ENCODE results near the gene LCTL.

The LCTL gene

DNA sequence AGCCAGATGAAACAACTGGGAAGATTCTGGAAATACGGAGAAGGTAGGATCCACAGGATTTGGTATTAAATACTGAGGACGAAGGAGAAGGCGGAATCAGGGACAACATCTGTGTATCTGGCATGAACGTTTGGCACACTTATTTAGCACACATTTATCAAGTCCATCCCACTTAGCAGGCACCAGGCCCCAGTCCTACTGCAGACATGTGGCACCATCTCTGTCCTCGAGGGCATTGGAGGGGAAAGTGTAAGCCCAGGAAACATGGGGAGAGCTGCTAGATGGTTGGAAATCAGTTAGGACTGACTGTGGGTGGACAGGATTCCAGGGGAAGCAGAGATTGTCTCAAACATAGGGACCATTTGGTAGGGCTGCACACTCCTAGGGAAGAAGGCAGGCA, 29.0 kb upstream of the LCTL start:
- TF ChIP-seq SIN3A (IDR thresholded peaks at IDR 0.05; ENCODE audit: borderline replicate concordance, insufficient read depth, low read length) (no peak), FOXP2 (optimal IDR thresholded peaks at IDR 0.05; ENCODE audit: borderline replicate concordance, extremely low read depth, extremely low read length, insufficient read depth) (no peak), TAF1 (IDR thresholded peaks at IDR 0.05; ENCODE audit: borderline replicate concordance, insufficient read depth, low read length) (no peak), POLR2AphosphoS5 (IDR thresholded peaks at IDR 0.05; ENCODE audit: low read depth, low read length) (no peak)
- TF ChIP-seq, protein P1, sequence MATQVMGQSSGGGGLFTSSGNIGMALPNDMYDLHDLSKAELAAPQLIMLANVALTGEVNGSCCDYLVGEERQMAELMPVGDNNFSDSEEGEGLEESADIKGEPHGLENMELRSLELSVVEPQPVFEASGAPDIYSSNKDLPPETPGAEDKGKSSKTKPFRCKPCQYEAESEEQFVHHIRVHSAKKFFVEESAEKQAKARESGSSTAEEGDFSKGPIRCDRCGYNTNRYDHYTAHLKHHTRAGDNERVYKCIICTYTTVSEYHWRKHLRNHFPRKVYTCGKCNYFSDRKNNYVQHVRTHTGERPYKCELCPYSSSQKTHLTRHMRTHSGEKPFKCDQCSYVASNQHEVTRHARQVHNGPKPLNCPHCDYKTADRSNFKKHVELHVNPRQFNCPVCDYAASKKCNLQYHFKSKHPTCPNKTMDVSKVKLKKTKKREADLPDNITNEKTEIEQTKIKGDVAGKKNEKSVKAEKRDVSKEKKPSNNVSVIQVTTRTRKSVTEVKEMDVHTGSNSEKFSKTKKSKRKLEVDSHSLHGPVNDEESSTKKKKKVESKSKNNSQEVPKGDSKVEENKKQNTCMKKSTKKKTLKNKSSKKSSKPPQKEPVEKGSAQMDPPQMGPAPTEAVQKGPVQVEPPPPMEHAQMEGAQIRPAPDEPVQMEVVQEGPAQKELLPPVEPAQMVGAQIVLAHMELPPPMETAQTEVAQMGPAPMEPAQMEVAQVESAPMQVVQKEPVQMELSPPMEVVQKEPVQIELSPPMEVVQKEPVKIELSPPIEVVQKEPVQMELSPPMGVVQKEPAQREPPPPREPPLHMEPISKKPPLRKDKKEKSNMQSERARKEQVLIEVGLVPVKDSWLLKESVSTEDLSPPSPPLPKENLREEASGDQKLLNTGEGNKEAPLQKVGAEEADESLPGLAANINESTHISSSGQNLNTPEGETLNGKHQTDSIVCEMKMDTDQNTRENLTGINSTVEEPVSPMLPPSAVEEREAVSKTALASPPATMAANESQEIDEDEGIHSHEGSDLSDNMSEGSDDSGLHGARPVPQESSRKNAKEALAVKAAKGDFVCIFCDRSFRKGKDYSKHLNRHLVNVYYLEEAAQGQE (IDR thresholded peaks at IDR 0.05; ENCODE audit: insufficient read depth in 1 of 2, low read depth in 2 of 2, low read length in 2 of 2), result no peak

DNA sequence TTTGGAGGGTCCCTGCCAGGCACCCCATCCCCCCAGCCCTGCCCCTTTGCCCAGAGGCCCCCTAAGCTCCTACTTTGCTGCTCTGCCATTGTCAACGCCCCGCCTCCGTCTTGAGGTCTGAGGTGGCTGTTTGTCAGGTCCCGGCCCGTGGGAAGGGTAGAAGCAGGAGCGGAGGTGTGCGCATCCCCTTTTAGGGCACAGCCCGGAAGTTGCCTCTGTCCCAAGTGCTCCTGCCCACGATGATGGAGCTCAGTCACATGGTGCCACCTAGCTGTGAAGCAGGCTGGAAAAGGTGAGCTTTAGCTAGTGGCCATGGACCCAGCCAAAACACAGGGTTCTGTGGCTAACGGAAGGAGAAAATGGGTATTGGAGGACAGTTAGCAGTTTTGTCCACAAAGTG, 28.5 kb upstream of the LCTL start:
- TF ChIP-seq FOXP2 (optimal IDR thresholded peaks at IDR 0.05; ENCODE audit: borderline replicate concordance, extremely low read depth, extremely low read length, insufficient read depth) (no peak), TAF1 (IDR thresholded peaks at IDR 0.05; ENCODE audit: borderline replicate concordance, insufficient read depth, low read length) (no peak)
- TF ChIP-seq, protein P1 (IDR thresholded peaks at IDR 0.05; ENCODE audit: insufficient read depth in 1 of 2, low read depth in 2 of 2, low read length in 2 of 2), result no peak

DNA sequence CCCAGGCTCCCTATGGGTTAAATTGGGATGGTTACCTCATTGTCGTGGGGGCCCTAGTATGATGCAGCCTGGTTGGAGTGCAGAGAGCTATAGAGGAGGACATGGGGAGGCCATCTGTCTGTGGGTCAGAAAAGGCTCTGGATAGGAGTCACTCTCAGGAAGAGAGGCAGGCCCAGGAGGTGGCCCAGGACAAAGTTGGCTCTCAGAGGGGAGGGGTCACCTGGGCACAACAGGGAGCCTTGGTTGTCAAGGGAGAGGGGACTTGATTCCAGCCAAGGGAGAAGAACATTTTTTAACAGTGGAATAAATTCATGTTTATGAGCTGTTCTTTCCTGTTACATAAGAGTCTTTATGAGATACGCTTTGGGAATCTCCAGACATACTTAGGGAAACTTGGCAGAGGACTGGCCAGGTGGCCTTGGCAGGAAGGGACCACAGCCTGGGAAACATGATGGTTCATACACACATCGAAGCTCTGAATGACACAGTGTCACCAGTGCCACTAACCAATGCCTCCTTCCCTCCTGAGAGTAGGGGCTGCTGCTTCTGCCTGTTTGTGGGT, 27.5 kb upstream of the LCTL start:
- TF ChIP-seq POLR2AphosphoS5 (IDR thresholded peaks at IDR 0.05; ENCODE audit: low read depth, low read length), result 0 out of 2 replicates have a peak, but pooled peaks have one; percentile 9
- TF ChIP-seq, protein P1 (IDR thresholded peaks at IDR 0.05; ENCODE audit: insufficient read depth in 1 of 2, low read depth in 2 of 2, low read length in 2 of 2), result no peak

DNA sequence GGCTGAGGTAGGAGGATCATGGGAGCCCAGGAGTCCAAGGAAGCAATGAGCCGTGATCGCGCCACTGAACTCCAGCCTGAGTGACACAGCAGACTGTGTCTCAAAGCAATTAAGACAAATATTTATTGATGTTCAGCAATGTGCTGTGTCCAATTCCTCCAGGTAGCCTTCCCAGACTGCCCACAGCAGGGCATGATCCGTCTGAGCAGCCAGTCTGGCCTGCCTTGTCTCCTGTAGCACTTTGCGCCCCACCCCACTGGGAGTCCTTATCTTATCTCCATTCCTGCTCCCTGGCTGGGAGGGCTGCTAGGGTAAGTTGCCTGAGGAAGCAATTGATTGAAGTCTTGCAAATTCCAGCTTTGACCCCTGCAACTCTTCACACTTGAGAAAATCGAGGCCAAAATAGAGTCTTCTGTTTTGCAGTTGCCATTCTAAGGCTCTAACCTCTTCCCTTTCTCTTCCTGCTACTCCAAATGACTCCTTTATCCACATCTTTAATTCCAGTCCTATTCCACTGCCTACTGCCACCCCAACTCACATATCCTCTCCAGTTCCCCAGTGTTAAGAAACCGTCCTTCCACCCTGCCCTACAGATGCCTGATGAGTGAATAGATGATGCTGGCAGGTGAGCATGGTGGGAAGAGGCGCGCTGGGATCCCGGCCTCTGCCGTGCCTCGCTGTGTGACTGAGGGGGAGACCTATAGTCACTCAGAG, 26.9 kb upstream of the LCTL start:
- TF ChIP-seq POLR2AphosphoS5 (IDR thresholded peaks at IDR 0.05; ENCODE audit: low read depth, low read length) (no peak), TAF1 (IDR thresholded peaks at IDR 0.05; ENCODE audit: borderline replicate concordance, insufficient read depth, low read length) (no peak), FOXP2 (optimal IDR thresholded peaks at IDR 0.05; ENCODE audit: borderline replicate concordance, extremely low read depth, extremely low read length, insufficient read depth) (no peak), SIN3A (IDR thresholded peaks at IDR 0.05; ENCODE audit: borderline replicate concordance, insufficient read depth, low read length) (no peak)
- TF ChIP-seq, protein P1 (IDR thresholded peaks at IDR 0.05; ENCODE audit: insufficient read depth in 1 of 2, low read depth in 2 of 2, low read length in 2 of 2), result no peak
